LNCAP (cell line): ENCODE measurements around the gene GTPBP6.

ENCODE experiments used
- CTCF ChIP-seq: fragments of 450-650 bp; IDR thresholded peaks from 2 replicates; pipeline ENCODE4 v1.5.1; 2017; ENCODE audit warnings: mild to moderate bottlenecking

GTPBP6 gene

DNA sequence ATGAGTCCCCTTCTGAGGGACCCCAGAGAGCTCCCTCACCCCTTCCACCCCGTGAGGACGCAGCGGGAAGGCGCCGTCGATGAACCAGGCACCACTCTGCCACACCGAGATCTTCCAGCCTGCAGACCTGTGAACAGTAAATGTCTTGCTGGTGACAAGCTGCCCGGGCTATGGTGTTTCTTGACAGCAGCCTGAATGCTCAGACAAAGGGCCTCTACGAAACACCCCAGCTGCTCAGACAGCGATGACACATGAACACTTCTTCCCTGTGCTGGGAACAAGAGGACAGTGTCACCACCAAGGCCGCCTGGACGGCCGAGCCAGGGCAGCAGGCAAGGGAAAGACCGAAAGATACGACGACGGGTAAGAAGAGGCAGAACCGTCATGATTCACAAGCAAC lies 30.6 kb upstream of the GTPBP6 start:
- no peak for TF ChIP-seq CTCF

DNA sequence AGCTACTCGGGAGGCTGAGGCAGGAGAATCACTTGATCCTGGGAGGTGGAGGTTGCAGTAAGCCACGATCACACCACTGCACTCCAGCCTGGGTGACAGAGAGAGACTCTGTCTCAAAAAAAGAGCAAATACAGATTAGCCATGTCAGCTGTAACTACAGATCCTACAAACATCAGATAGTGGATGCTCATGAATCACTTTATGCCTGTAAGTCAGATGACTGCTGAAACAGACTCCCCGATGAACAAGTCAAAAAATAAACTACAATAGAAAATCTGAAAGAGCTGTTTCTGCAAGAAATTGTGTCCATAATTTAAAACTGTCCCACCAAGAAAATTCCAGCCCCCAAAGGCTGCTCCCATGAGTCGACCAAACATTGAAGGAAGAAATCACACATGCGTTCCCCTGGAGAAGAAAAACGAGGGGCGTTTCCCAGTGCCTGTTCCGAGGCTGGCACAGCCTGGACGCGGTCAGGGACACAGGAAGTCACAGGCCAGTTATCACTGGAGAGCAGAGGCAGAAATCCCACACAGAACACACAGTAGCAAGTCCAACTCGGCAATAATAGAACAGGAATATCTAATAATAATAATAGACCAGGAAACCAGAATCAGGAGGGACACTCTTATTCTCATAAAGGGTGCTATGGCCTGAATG lies 30.0 kb upstream of the GTPBP6 start:
- TF ChIP-seq CTCF, result no peak

DNA sequence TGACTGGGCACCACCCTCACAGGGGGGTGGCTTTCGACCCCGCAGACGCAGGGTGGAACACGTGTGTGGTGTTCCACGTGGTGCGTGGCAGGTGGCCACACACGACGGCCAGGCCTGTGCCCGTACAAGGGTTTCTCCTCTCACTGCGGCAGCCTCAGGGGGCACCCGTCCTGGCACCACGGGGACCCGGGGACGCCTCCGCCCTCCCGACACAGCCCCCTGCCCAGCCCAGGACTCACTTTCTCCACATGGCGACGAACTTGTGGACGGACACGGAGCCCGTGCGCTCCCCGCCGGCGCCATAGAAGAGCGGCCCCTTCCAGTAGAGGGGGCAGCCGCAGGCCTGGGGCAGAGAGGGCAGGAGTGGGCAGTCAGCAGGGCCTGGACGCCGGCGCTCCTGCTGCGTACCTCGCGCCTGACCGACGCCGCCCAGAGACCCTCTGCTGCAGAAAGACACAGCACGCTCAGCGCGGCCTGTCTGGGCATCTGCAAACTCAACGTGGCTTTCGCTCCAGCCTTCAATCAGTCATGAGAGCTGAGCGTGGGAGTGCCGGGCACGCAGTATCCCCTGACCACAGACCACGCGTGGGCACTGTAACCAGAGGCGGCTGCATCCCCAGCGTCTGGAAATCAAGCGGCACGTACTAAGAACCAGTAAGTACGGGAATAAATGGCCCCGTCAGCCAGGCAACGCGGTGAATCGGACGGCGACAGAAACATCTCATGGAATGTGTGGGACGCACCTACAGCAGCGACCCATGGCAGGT lies 28.9 kb upstream of the GTPBP6 start:
- no peak for TF ChIP-seq CTCF

GRCh38 chrX:346034-346813 lies 27.6 kb upstream of the GTPBP6 start:
- TF ChIP-seq CTCF, result no peak

- no peak for TF ChIP-seq CTCF
Measured at GRCh38 chrX:345020-345925, 26.7 kb upstream of the GTPBP6 start.

DNA sequence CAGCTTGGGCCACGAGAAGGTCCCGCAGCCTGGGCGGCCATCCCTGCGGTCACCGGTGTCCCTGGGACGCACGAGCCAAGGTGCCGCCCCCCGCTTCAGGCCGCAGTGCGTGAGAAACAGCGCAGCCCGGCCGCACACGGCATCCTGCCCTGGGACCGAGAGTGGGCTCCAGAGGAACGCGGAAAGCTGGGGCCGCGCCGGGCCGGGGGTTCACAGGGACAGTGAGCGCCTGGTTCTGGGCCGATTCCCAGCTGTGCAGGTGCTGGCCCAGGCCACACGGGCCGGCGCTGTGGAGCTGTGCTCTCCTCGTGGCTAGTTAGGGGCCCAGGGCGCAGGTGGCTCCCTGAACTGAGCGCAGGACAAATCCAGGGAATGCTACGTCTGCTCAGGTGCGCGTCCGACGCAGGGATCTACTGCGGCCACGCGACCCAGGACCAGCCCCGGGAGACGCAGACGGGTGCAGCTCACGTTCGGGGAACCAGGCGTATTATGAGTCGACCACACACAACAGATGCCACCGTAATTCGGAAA lies 25.8 kb upstream of the GTPBP6 start:
- TF ChIP-seq CTCF, result no peak
